C4-2B (cell line): ENCODE data around the gene CTIF.

Source experiments
- H3K27ac ChIP-seq: fragments of 450-650 bp; 2 replicates; pipeline ENCODE4 v1.5.1; 2017
- ZFX ChIP-seq: fragments of 450-650 bp; IDR thresholded peaks from 2 replicates; pipeline ENCODE4 v1.6.1; 2017
- TF ChIP-seq, protein P1 (sequence below): fragments of 450-650 bp; conservative IDR thresholded peaks from 2 replicates; pipeline ENCODE4 v1.5.1; 2017; ENCODE audit warnings: mild to moderate bottlenecking

Gene CTIF

DNA sequence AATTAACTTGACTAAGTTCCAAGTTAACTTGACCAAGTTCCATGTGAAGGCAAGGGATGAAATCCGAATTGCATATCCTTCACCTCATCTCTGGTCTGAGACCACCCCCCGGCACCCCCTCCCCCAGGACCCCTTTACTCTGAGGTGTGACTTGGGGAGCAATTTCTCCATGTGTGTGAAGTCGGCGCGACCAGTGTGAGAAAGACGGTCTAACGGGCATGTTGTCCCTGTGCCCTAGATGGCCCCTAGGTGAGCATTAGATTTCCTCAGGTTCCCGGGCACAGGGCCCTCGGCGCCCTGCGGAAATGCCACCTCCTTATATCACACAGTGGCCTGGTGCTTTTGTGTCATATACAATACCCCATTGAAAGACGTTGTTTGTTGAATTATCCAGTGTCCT lies 137.1 kb downstream of the CTIF start:
- TF ChIP-seq, protein P1, sequence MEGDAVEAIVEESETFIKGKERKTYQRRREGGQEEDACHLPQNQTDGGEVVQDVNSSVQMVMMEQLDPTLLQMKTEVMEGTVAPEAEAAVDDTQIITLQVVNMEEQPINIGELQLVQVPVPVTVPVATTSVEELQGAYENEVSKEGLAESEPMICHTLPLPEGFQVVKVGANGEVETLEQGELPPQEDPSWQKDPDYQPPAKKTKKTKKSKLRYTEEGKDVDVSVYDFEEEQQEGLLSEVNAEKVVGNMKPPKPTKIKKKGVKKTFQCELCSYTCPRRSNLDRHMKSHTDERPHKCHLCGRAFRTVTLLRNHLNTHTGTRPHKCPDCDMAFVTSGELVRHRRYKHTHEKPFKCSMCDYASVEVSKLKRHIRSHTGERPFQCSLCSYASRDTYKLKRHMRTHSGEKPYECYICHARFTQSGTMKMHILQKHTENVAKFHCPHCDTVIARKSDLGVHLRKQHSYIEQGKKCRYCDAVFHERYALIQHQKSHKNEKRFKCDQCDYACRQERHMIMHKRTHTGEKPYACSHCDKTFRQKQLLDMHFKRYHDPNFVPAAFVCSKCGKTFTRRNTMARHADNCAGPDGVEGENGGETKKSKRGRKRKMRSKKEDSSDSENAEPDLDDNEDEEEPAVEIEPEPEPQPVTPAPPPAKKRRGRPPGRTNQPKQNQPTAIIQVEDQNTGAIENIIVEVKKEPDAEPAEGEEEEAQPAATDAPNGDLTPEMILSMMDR = no peak
- TF ChIP-seq ZFX = no peak
- H3K27ac ChIP-seq = no peak overlapping the region

DNA sequence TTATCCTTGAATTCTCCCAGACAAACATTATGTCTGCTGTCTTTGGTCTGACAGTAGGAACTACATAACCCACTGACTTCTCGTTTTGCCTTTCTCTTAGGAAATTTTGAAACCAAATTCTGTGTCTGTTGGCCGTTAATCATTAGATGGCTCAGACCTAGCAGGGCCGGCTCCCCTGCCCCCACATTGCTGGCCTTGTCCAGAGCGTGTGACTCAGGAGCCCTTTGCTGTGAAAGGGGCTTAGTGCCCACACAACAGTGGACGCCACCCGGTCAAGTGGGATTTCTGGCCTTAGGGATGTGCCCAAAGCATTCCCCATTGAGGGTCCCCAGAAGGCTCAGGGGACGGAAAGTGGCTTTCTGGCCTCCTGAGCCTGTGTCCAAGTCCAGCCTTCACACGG lies 137.5 kb downstream of the CTIF start:
- TF ChIP-seq, protein P1 = no peak
- TF ChIP-seq ZFX = no peak
- H3K27ac ChIP-seq = no peak overlapping the region

DNA sequence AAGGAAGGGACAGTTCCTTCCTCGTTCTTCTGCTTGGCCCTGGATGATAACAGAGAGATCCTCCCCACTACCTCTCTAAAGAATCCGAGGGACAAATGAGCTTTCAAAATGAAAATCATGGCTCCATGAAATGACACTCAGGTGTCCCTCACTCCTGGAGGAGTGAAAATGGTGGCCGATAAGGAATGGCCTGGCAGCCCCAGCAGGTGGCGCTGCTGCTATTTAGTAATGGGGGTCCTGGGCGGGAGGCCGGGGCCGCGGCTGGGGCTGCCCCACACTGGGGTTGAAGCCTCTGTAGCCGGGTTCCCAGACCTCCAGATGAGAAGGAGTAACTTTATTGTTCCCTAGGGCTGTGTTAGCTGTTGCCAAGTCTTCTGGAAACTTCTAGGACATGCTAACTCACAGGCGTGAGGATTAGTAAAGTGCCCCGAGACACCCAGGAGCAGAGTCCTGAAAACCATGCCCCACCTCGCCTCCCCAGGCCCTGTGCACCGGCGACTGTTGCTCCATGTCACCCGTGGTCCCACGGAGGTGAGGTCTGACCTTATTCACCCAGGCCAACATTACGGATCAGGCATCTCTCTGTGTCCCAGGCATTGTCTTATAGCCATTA lies 138.0 kb downstream of the CTIF start:
- no peak overlapping the region for H3K27ac ChIP-seq
- TF ChIP-seq, protein P1 = peak; percentile 83
- TF ChIP-seq ZFX = no peak

DNA sequence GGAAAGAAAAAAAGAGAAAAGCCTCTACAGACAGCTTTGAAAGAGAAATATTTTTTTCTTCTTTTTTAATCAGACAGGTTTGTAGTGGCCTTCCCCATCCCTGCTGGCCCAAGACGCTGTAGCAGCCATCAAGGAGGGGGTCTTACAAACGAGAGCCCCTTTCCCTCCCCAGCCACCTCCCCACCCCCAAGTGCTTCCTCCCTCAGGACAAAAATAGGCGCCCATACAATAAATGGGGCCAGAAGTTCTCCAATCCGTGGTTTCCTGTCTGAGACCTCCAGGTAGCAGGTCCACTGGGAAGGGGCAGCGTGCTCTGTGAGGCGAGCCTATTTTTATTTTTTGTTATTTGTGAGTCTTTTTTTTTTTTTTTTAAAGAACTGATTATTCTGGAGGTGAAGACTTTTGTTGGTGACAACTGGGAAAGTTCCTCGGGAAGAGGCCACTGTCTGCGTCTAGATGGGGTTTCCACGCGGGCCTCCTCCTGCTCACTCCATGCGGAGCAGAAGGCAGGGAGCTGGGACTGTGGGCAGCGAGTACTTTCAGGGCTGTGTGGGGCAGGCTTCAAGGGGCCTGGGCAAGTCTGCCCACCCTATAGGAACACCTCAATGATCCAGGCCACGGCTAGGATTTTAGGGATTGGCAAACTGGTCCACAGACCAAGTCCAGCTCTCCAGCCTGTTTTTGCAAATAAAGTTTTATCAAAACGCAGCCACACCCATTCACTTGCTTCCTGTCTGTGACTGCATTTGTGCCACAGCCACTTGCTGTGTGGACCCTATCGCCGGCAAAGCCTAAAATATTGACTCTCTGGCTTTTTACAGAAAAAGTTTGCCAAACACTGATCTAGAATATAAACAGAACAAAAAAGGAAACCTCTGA lies 139.6 kb downstream of the CTIF start:
- no peak for TF ChIP-seq ZFX
- TF ChIP-seq, protein P1 = no peak
- no peak overlapping the region for H3K27ac ChIP-seq

DNA sequence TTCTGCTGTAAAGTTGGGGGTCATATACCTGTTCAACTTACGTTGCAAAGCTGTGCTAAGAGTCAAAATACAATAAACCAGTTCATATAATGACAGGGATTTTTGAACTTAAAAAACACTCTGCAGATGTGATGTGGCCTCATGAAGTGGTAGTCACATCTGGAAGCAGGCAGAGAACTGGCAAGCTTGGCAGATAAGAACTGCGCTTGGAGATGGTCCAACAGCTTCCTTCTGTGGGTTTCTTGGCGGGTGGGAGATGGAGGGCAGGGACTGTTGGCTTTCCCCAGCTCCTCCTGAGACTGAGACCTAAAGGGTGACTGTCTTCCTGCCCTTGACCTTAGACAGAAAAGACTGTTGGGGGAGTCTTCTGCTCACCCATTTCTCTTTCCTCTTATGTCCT lies 140.4 kb downstream of the CTIF start:
- TF ChIP-seq, protein P1 = no peak
- no peak for TF ChIP-seq ZFX
- H3K27ac ChIP-seq = no peak overlapping the region

DNA sequence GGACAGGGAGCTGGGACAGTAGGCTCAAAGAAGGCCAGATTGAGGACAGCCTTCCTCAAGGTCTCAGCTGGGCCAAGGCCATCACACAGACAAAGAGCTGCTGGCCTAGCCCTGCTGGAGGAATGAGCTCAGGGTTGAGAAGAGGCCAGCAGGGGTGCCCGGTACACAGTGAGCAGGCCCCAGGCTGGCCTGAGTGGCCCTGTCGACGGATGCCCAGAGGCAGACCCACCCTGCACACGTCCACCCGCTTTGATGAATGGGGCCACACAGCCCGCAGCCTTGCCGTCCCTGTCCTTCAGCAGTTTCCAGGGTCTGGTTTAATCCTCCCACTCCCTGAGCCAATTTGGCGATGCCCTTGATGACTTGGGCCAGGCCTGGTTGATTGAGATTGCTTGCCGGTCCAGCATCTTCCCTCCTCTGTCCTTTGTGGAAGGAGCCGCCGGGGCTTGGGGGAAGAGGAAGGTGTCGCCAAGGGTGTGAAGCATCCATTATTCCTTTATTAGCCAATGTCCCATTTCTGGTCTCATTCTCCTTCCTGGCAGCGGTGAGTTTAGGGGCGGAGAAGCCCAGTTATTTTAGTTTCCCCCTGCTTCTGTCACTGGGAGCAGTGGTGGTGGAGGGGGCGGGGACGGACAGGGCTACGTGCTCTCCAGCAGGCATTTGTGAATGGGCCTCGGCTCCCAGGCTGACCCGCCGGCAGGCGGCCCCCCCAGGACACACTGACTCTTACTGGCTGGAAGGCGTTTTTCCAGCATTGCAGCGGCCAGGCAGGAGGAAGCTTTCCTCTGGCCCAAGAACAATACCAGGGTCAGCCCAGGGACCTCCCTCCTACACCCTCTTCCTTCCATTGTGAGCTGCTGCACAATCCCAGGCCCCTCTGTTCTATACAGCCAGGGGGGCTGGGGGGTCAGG lies 141.8 kb downstream of the CTIF start:
- no peak for TF ChIP-seq ZFX
- TF ChIP-seq, protein P1 = no peak
- H3K27ac ChIP-seq = no peak overlapping the region
